Hematopoietic multipotent progenitor cell treated with erythropoietin and hydrocortisone succinate and interleukin-3 and kit ligand, for 15 days (in vitro differentiated cells): ENCODE measurements around the gene ARID1A.
"Not testable (repeated sequence)": the region's sequence is repeated elsewhere in the genome, so short reads cannot be mapped to it uniquely, and the experiment has no call there.

ENCODE experiments used
- DNase-seq: peaks from one replicate; pipeline ENCODE4 v3.0.0-alpha.2; 2015; ENCODE audit warnings: low spot score

The ARID1A gene

GRCh38 chr1:26697978-26698849 is 2.4 kb downstream of the ARID1A start:
- DNase-seq: peak; percentile 77

DNA sequence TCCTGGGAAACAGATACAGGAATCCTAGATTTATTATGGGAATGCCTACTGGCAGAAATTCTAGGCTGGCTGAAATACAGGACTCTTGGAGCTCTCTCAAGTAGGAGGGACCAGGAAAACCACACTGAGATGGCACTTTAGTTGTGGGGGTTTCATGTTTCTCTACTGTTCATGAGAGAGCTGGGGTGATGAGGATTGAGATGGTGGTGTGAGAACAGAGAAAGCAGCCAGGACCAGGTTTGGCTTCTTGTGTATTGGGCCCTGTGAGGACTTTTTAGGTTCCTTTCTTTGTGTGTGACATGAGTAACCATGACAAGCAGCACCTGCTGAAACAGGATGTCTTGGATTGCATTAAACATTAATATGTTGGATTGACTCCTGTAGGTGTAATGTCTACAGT is 4.9 kb downstream of the ARID1A start:
- no peak for DNase-seq

DNA sequence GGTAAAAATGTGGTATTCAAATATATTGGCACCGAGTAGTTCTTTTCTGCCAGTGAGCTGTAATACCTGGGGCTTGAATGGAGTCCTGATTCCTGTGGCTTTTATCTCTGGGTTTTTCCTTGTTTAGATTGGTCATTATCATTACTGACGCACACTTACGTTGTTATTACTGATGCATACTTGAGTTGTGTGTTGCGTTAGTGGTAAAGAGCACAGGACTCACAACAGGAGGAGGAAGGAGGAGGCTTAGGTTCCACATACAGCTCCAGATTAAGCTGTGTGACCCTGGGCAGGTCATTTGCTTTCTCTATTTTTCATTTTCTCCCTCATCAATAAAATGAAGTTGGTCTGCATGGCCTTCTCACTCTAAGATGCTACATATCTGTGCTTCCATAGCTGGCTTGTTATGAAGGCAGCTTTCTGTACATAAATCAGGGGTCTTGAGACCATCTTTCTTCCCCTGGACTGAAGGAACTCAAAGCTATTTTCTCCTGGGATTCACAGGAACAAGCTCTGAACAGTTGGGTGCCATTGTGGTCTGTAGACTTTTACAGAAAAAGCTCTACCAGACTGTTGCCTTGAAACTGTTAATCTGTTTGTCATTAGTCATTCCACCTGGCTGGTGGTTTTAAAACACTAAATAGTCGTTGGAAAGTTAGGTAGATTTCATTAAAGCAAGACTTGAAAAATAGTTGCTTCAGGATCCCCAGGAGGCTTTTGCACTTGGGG is 5.6 kb downstream of the ARID1A start:
- peak; percentile 48 for DNase-seq

- no peak for DNase-seq
Observed at GRCh38 chr1:26701995-26702679, 6.3 kb downstream of the ARID1A start.

GRCh38 chr1:26702680-26703038 is 6.8 kb downstream of the ARID1A start:
- no peak for DNase-seq

- DNase-seq: no peak
Observed at GRCh38 chr1:26703478-26703877, 7.7 kb downstream of the ARID1A start.

DNA sequence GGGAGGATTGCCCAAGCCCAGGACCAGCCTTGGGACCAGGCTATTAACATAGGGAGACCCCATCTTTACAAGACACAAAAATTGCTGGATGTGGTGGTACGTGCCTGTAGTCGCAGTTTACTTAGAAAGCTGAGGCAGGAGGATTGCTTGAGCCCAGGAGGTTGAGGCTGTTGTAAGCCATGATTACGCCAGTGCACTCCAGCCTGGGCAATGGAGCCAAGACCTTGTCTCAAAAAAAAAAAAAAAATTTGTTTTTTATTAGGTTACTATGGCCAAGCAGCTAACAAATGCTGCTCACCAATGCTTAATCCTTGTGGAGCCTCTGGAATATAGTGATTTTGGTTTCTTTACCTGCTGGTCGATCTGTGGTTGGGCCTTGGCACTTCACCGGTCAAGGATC is 8.8 kb downstream of the ARID1A start:
- DNase-seq: no peak

DNA sequence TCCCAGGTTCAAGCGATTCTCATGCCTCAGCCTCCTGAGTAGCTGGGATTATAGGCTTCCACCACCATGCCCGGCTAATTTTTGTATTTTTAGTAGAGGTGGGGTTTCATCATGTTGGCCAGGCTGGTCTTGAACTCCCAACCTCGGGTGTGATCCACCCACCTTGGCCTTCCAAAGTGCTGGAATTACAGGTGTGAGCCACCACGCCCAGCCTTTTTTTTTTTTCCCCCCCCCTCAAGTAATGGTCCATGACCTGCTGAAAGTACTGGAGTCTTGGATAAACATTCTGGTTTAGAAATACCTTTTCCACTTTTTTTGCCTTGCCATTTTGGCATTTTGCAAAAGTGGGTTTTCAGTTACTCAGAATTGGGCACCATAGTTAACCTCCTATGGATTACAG is 9.4 kb downstream of the ARID1A start:
- not testable (repeated sequence) for DNase-seq

- DNase-seq: no peak
Observed at GRCh38 chr1:26705788-26706311, 10.0 kb downstream of the ARID1A start.

GRCh38 chr1:26706315-26706714 is 10.5 kb downstream of the ARID1A start:
- no peak for DNase-seq

DNA sequence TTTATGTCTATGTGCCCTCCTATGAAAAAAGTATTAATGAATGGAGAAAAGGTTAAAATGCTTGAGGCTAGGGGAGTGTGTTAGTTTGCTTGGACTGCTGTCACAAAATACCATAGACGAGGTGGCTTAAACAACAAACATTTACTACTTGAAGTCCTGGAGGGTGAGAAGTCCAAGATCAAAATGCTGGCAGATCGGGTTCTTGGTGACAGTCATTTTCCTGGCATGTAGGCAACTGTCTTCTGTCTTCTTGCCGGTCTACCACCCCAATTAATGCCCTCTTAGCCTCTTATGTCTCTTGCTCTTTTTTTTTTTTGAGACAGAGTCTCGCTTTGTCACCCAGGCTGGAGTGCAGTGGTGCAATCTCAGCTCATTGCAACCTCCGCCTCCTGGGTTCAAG is 15.0 kb downstream of the ARID1A start:
- DNase-seq: no peak

GRCh38 chr1:26711777-26712176 is 16.0 kb downstream of the ARID1A start:
- DNase-seq: no peak

DNA sequence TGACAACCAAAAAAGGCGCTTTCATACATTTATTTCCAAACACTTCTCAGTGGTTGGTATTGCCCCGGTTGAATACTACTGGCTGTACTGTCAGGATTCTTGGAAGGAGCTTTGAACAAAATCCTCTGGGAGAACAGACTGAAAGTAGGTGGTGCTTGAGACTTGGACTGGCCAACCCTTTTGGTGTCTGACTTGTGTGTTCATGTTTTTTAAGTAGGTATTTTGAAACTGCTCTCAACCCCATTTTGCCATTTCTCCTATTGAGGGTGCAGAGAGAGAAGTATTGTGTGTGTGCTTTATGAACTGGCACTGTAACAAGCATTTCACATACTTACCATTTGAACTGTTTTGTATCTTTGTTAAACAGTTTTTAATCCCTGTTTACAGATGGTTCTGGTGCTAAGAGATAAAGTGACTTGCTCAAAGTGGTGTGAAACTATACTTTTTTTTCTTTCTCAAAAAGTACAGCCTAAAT is 21.2 kb downstream of the ARID1A start:
- peak; percentile 82 for DNase-seq

- no peak for DNase-seq
Observed at GRCh38 chr1:26719205-26719604, 23.4 kb downstream of the ARID1A start.

GRCh38 chr1:26721669-26722355 is 26.0 kb downstream of the ARID1A start:
- DNase-seq: peak; percentile 23

DNA sequence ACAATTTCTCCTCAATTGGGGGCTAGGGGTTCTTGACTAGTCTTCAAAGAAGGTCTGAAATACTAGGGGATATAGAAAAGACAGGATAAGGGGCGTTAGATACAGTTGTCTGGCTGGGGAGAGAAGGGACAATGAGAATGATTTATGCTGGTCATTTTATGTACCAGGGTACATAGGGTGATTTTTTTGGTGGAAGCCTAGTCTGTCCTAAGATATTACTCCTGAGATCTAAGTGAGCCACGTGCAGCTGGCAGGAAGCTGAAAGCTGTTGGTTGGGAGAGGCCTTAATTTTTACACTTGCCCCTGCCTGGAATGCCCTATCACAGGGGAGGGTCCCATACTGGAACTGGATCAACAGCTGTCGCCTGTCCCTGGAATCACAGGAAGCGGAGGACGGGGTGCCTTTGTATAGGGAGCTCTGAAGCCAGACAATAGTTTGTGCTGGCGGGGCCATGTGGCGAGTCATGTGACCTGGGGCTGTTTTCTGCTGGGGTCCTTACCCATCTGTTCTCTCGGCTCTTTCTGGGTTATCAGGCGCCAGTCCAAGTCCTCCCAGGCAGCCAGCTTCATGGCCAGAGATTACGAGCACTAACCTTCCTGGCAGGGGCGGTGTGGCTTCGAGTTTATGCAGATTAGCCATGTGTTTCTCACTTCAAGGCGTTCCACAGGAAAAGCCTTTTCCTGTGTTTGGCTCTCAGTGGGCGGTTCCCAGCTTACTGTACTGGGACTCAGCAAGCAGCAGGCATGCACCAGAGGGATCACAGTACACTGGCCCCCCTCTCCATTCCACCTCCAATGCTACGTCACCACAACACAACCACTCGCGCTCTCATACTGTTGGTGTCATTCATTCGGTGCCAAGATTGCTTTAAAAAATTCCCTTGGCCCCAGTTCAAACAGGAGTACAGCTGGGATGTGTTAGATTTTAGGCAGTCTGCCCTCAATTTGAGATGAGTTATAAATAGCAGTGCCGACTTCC is 27.5 kb downstream of the ARID1A start:
- DNase-seq: peak; percentile 87

- no peak for DNase-seq
Observed at GRCh38 chr1:26724118-26724517, 28.3 kb downstream of the ARID1A start.

DNA sequence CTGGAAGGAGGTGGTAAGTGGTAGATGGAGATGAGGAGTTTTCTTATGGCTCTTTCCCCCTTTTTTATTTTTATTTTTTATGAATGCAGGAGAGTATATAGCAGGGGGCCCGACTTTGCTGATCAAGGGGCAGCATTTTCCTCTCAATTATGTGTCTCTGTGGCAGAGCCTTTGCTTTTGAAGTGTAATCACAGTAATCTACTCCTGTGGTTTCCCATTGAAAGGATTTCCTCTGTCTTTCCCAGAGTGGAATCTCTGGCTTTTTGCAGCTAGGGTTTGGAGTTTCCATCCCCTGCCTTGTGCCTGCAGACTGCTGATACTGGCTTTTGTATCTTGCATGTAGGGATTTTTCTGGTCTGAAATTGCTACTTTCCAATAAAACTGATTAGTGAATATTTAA is 29.1 kb downstream of the ARID1A start:
- DNase-seq: no peak

- not testable (repeated sequence) for DNase-seq
Observed at GRCh38 chr1:26725904-26726303, 30.1 kb downstream of the ARID1A start.

- no peak for DNase-seq
Observed at GRCh38 chr1:26726784-26727183, 31.0 kb downstream of the ARID1A start.

GRCh38 chr1:26727476-26727875 is 31.7 kb downstream of the ARID1A start:
- no peak for DNase-seq
